ENCODE measurements around the gene FZR1.

Gene FZR1

GRCh38 chr19:3518659-3519058, 12.5 kb downstream of the FZR1 start:
- no peak for DNase-seq
- no peaks in the 10 kb centered on the region for H3K27me3 Mint-ChIP-seq
- peaks cover 15 to 38% of the 10 kb centered on the region in 2 donors for H3K4me1 Mint-ChIP-seq (ENCODE audit: low read depth in 2 of 2)
- peak overlapping the region in 1 of 2 donors; percentile 44 for H3K27ac Mint-ChIP-seq
- ATAC-seq (replicated peaks), result no peak
- H3K36me3 Mint-ChIP-seq (ENCODE audit: insufficient read depth), result peaks cover 40% of the 10 kb centered on the region
- H3K4me3 Mint-ChIP-seq, result no peak overlapping the region
- no peaks in the 10 kb centered on the region for H3K9me3 Mint-ChIP-seq

GRCh38 chr19:3519126-3519525, 13.0 kb downstream of the FZR1 start:
- peak overlapping the region in 1 of 2 donors; percentile 32 for H3K27ac Mint-ChIP-seq
- ATAC-seq (replicated peaks) (no peak), DNase-seq (no peak)
- no peaks in the 10 kb centered on the region for H3K27me3 Mint-ChIP-seq
- H3K9me3 Mint-ChIP-seq, result no peaks in the 10 kb centered on the region
- peaks cover 44% of the 10 kb centered on the region for H3K36me3 Mint-ChIP-seq (ENCODE audit: insufficient read depth)
- no peak overlapping the region for H3K4me3 Mint-ChIP-seq
- peaks cover 16 to 38% of the 10 kb centered on the region in 2 donors for H3K4me1 Mint-ChIP-seq (ENCODE audit: low read depth in 2 of 2)

- Mint-ChIP-seq H3K4me1 (ENCODE audit: low read depth in 2 of 2) (peaks cover 12 to 33% of the 10 kb centered on the region in 2 donors), H3K36me3 (ENCODE audit: insufficient read depth) (peaks cover 46% of the 10 kb centered on the region), H3K27me3 (no peaks in the 10 kb centered on the region), H3K27ac (peak overlapping the region; percentile 52 to 78), H3K9me3 (no peaks in the 10 kb centered on the region), H3K4me3 (no peak overlapping the region)
- no peak for ATAC-seq (replicated peaks)
- DNase-seq, result no peak
Observed at GRCh38 chr19:3520166-3521103, 14.3 kb downstream of the FZR1 start.

- DNase-seq (no peak), ATAC-seq (replicated peaks) (no peak)
- Mint-ChIP-seq H3K36me3 (ENCODE audit: insufficient read depth) (peaks cover 48% of the 10 kb centered on the region), H3K9me3 (no peaks in the 10 kb centered on the region), H3K27me3 (no peaks in the 10 kb centered on the region), H3K27ac (peak overlapping the region; percentile 52 to 78), H3K4me1 (ENCODE audit: low read depth in 2 of 2) (peaks cover 12 to 31% of the 10 kb centered on the region in 2 donors), H3K4me3 (no peak overlapping the region)
Observed at GRCh38 chr19:3521104-3521445, 15.0 kb downstream of the FZR1 start.

- no peak overlapping the region for H3K4me3 Mint-ChIP-seq
- H3K4me1 Mint-ChIP-seq (ENCODE audit: low read depth in 2 of 2), result peaks cover 9 to 19% of the 10 kb centered on the region in 2 donors
- no peak for ATAC-seq (replicated peaks)
- no peaks in the 10 kb centered on the region for H3K9me3 Mint-ChIP-seq
- peak overlapping the region in 1 of 2 donors; percentile 52 for H3K27ac Mint-ChIP-seq
- DNase-seq, result no peak
- peaks cover 48% of the 10 kb centered on the region for H3K36me3 Mint-ChIP-seq (ENCODE audit: insufficient read depth)
- no peaks in the 10 kb centered on the region for H3K27me3 Mint-ChIP-seq
Observed at GRCh38 chr19:3522421-3523360, 16.6 kb downstream of the FZR1 start.

- Mint-ChIP-seq H3K36me3 (ENCODE audit: insufficient read depth) (peaks cover 48% of the 10 kb centered on the region), H3K27ac (peak overlapping the region in 1 of 2 donors; percentile 72), H3K9me3 (no peaks in the 10 kb centered on the region), H3K27me3 (no peaks in the 10 kb centered on the region), H3K4me3 (no peak overlapping the region), H3K4me1 (ENCODE audit: low read depth in 2 of 2) (peaks cover 9 to 19% of the 10 kb centered on the region in 2 donors)
- ATAC-seq (replicated peaks), result no peak
- no peak for DNase-seq
Observed at GRCh38 chr19:3523361-3524077, 17.4 kb downstream of the FZR1 start.

GRCh38 chr19:3524078-3524842, 18.1 kb downstream of the FZR1 start:
- peak overlapping the region in 1 of 2 donors; percentile 72 for H3K27ac Mint-ChIP-seq
- H3K27me3 Mint-ChIP-seq, result no peaks in the 10 kb centered on the region
- peaks cover 47% of the 10 kb centered on the region for H3K36me3 Mint-ChIP-seq (ENCODE audit: insufficient read depth)
- ATAC-seq (replicated peaks), result no peak
- H3K9me3 Mint-ChIP-seq, result no peaks in the 10 kb centered on the region
- H3K4me3 Mint-ChIP-seq, result no peak overlapping the region
- no peak for DNase-seq
- peaks cover 9 to 19% of the 10 kb centered on the region in 2 donors for H3K4me1 Mint-ChIP-seq (ENCODE audit: low read depth in 2 of 2)

GRCh38 chr19:3524904-3525451, 18.9 kb downstream of the FZR1 start:
- Mint-ChIP-seq H3K4me1 (ENCODE audit: low read depth in 2 of 2) (peaks cover 9 to 14% of the 10 kb centered on the region in 2 donors), H3K9me3 (no peaks in the 10 kb centered on the region), H3K36me3 (ENCODE audit: insufficient read depth) (peaks cover 41% of the 10 kb centered on the region), H3K4me3 (no peak overlapping the region), H3K27me3 (no peaks in the 10 kb centered on the region), H3K27ac (no peak overlapping the region)
- DNase-seq (no peak), ATAC-seq (replicated peaks) (no peak)

GRCh38 chr19:3526507-3527237, 20.6 kb downstream of the FZR1 start:
- H3K36me3 Mint-ChIP-seq (ENCODE audit: insufficient read depth), result peaks cover 40% of the 10 kb centered on the region
- H3K9me3 Mint-ChIP-seq, result no peaks in the 10 kb centered on the region
- no peaks in the 10 kb centered on the region for H3K27me3 Mint-ChIP-seq
- DNase-seq, result no peak
- peaks cover 4 to 9% of the 10 kb centered on the region in 2 donors for H3K4me1 Mint-ChIP-seq (ENCODE audit: low read depth in 2 of 2)
- ATAC-seq (replicated peaks), result no peak
- peak overlapping the region in 1 of 2 donors; percentile 28 for H3K27ac Mint-ChIP-seq
- peak overlapping the region in 1 of 2 donors; percentile 41 for H3K4me3 Mint-ChIP-seq

- Mint-ChIP-seq H3K4me1 (ENCODE audit: low read depth in 2 of 2) (peaks cover 4 to 5% of the 10 kb centered on the region in 2 donors), H3K27me3 (no peaks in the 10 kb centered on the region), H3K4me3 (peak overlapping the region in 1 of 2 donors; percentile 41), H3K27ac (peak overlapping the region in 1 of 2 donors; percentile 28), H3K9me3 (no peaks in the 10 kb centered on the region), H3K36me3 (ENCODE audit: insufficient read depth) (peaks cover 38% of the 10 kb centered on the region)
- DNase-seq (no peak), ATAC-seq (replicated peaks) (no peak)
Observed at GRCh38 chr19:3527238-3527910, 21.3 kb downstream of the FZR1 start.

- Mint-ChIP-seq H3K9me3 (no peaks in the 10 kb centered on the region), H3K27me3 (no peaks in the 10 kb centered on the region), H3K4me1 (ENCODE audit: low read depth in 2 of 2) (peaks cover 4% of the 10 kb centered on the region in 2 donors), H3K27ac (no peak overlapping the region), H3K36me3 (ENCODE audit: insufficient read depth) (peaks cover 40% of the 10 kb centered on the region), H3K4me3 (no peak overlapping the region)
- DNase-seq, result no peak
- no peak for ATAC-seq (replicated peaks)
Observed at GRCh38 chr19:3528080-3528479, 22.0 kb downstream of the FZR1 start.

Measured in effector memory CD8-positive, alpha-beta T cell (primary cell).